GM18519 (cell line): ENCODE measurements around the gene PARK7.

ENCODE experiments used
- ATAC-seq: cut with Tn5 transposase; IDR thresholded peaks from one replicate; pipeline ENCODE4 v1.9.1; 2021; ENCODE audit warnings: mild to moderate bottlenecking, moderate library complexity; ENCODE audit not compliant: unreplicated experiment, low FRiP score

Gene PARK7

GRCh38 chr1:8004803-8005573 is 43.5 kb downstream of the PARK7 start:
- no peak for ATAC-seq

- no peak for ATAC-seq
These were observed 44.8 kb downstream of the PARK7 start for GRCh38 chr1:8006037-8006963.

- ATAC-seq, result no peak
These were observed 47.8 kb downstream of the PARK7 start for GRCh38 chr1:8009043-8010002.

- no peak for ATAC-seq
These were observed 48.7 kb downstream of the PARK7 start for GRCh38 chr1:8010080-8010664.

GRCh38 chr1:8011016-8011415 is 49.5 kb downstream of the PARK7 start:
- ATAC-seq, result no peak

GRCh38 chr1:8011923-8012858 is 50.7 kb downstream of the PARK7 start:
- ATAC-seq, result no peak

- ATAC-seq, result no peak
These were observed 51.4 kb downstream of the PARK7 start for GRCh38 chr1:8012955-8013354.

GRCh38 chr1:8013399-8013798 is 51.9 kb downstream of the PARK7 start:
- ATAC-seq, result no peak

GRCh38 chr1:8013800-8014199 is 52.3 kb downstream of the PARK7 start:
- ATAC-seq, result no peak

GRCh38 chr1:8014381-8014988 is 53.0 kb downstream of the PARK7 start:
- ATAC-seq, result no peak

GRCh38 chr1:8015036-8015808 is 53.7 kb downstream of the PARK7 start:
- ATAC-seq, result no peak

GRCh38 chr1:8015809-8016165 is 54.3 kb downstream of the PARK7 start:
- no peak for ATAC-seq

GRCh38 chr1:8016210-8016894 is 54.8 kb downstream of the PARK7 start:
- ATAC-seq, result no peak

GRCh38 chr1:8016895-8017241 is 55.4 kb downstream of the PARK7 start:
- no peak for ATAC-seq

GRCh38 chr1:8017495-8018197 is 56.1 kb downstream of the PARK7 start:
- ATAC-seq, result no peak

- no peak for ATAC-seq
These were observed 57.1 kb downstream of the PARK7 start for GRCh38 chr1:8018492-8019228.
